ENCODE data around the gene NBEAL1.
"Not testable (repeated sequence)": the region's sequence is repeated elsewhere in the genome, so short reads cannot be mapped to it uniquely, and the experiment has no call there.

Gene NBEAL1

GRCh38 chr2:203014456-203015199 is at the start of gene NBEAL1:
TSS of gene NBEAL1 (plus strand) at chr2:203014875. CDS start at chr2:203016385, 1,510 bp downstream.
- DNase-seq (ENCODE audit: low read depth in 2 of 2): peak; percentile 93 to 96

DNA sequence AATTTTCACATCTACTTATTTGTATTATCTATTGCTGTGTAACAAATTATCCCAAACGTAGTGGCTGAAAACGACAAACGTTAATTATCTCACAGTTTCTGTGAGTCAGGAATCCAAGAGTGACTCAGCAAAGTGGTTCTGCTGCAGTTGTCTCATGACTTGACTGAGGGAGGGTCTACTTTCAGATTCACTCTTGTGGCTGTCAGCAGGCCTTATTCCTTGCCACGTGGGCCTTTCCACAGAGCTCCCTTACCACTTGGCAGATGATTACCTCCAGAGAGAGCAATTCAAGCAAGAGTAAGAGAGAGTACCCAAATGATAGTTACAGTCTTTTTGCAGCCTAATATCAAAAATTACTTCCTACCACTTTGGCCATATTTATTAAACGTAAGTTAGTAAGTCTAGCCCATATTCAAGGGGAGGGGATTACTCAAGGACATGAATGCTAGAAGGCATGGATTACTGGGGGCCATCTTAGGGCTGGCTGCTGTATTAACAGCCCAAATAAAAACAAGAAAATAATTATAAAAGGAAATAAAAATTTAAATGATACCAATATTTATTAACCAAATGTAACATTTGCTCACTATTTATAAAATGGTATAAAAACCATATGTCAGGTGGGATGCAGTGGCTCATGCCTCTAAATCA is 48.7 kb upstream of the NBEAL1 start:
- no peak for DNase-seq (ENCODE audit: low read depth in 2 of 2)

- not testable (repeated sequence) for DNase-seq (ENCODE audit: low read depth in 2 of 2)
These were observed 45.3 kb upstream of the NBEAL1 start for GRCh38 chr2:202969404-202969803.

- no peak for DNase-seq (ENCODE audit: low read depth in 2 of 2)
These were observed 37.9 kb upstream of the NBEAL1 start for GRCh38 chr2:202976809-202977208.

- DNase-seq (ENCODE audit: low read depth in 2 of 2): no peak
These were observed 31.7 kb upstream of the NBEAL1 start for GRCh38 chr2:202982779-202983491.

DNA sequence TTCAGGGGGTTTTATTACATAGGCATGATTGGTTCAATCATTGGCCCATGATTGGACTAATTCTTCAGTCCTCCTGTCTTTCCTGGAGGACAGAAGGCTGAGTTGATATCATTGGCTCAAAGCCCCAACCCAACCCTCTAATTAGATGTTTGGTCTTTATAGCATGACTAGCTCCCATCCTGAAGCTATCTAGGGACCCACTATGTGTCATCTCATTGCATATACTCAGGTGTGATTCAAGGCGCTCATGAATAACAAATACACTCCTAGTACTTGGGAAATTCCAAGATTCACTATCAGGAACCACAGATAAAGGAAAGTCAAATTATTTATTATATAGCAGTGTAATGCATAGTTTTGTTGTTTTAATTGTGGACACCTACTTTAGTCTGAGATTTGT is 24.9 kb upstream of the NBEAL1 start:
- DNase-seq (ENCODE audit: low read depth in 2 of 2): no peak

- DNase-seq (ENCODE audit: low read depth in 2 of 2): no peak
These were observed 24.2 kb upstream of the NBEAL1 start for GRCh38 chr2:202990501-202990900.

- DNase-seq (ENCODE audit: low read depth in 2 of 2): not testable (repeated sequence)
These were observed 17.6 kb upstream of the NBEAL1 start for GRCh38 chr2:202997113-202997512.

- DNase-seq (ENCODE audit: low read depth in 2 of 2): no peak
These were observed 12.4 kb upstream of the NBEAL1 start for GRCh38 chr2:203002054-203002821.

GRCh38 chr2:203003716-203004115 is 11.0 kb upstream of the NBEAL1 start:
- no peak for DNase-seq (ENCODE audit: low read depth in 2 of 2)

- no peak for DNase-seq (ENCODE audit: low read depth in 2 of 2)
These were observed 2.0 kb downstream of the NBEAL1 start for GRCh38 chr2:203016716-203017115.

DNA sequence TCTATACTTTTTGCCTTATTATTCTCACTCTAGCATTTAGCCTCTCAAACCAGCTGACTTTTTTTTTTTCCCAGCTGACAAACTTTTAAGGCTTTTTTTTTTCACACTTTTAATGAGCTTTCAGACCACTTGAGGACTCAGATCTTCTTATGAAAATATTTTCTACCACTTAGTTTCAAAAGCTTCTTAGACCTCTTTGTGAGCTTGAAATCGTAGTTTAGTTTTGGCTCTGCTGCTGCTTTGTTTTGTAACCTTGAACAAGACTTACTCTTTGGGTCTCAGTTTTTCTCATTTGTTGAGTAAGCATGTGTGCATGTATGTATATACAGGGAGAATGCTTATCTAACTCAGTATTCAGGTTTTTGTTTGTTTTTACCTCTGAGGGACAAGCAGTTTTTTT is 3.5 kb downstream of the NBEAL1 start:
- no peak for DNase-seq (ENCODE audit: low read depth in 2 of 2)

DNA sequence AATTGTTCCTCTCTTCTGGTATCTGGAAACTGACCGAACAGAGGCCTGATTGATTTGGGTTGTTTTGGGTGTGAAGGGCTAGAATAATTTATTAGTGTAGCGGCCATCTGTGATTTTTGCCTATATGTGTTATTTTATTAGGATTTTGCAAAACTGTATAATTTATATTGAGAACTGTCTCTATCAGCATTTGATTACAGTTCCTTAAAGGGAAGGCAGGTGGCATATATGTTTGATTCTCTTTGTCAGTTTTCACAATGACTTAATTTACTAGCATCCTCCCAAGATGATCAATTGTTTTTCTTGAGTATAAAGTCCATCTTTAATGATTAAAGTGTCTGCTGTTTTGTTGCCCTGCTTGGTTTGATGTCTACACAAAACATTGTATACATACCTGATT is 4.5 kb downstream of the NBEAL1 start:
- no peak for DNase-seq (ENCODE audit: low read depth in 2 of 2)

- DNase-seq (ENCODE audit: low read depth in 2 of 2): no peak
These were observed 7.3 kb downstream of the NBEAL1 start for GRCh38 chr2:203021991-203022390.

- DNase-seq (ENCODE audit: low read depth in 2 of 2): no peak
These were observed 8.1 kb downstream of the NBEAL1 start for GRCh38 chr2:203022751-203023150.

- DNase-seq (ENCODE audit: low read depth in 2 of 2): no peak
These were observed 10.9 kb downstream of the NBEAL1 start for GRCh38 chr2:203025592-203025991.

DNA sequence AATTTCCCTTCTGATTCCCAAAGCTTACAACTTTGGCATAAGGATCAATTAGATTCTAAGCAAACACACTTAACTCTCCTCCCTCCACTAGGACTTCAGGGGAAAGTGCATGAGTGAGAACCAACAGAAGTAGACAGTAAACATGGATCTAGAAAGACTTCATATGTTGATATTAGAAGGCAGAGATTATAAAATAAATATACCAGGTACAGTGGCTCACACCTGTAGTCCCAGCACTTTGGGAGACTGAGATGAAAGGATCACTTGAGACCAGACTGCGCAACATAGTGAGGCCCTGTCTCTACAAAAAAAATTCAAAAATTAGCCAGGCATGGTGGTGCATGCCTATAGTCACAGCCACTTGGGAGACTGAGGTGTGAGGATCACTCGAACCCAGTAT is 15.9 kb downstream of the NBEAL1 start:
- no peak for DNase-seq (ENCODE audit: low read depth in 2 of 2)

- no peak for DNase-seq (ENCODE audit: low read depth in 2 of 2)
These were observed 16.3 kb downstream of the NBEAL1 start for GRCh38 chr2:203030991-203031390.

- DNase-seq (ENCODE audit: low read depth in 2 of 2): no peak
These were observed 18.7 kb downstream of the NBEAL1 start for GRCh38 chr2:203033395-203033794.

- DNase-seq (ENCODE audit: low read depth in 2 of 2): no peak
These were observed 21.3 kb downstream of the NBEAL1 start for GRCh38 chr2:203035879-203036470.

GRCh38 chr2:203037026-203037425 is 22.4 kb downstream of the NBEAL1 start:
- DNase-seq (ENCODE audit: low read depth in 2 of 2): no peak

DNA sequence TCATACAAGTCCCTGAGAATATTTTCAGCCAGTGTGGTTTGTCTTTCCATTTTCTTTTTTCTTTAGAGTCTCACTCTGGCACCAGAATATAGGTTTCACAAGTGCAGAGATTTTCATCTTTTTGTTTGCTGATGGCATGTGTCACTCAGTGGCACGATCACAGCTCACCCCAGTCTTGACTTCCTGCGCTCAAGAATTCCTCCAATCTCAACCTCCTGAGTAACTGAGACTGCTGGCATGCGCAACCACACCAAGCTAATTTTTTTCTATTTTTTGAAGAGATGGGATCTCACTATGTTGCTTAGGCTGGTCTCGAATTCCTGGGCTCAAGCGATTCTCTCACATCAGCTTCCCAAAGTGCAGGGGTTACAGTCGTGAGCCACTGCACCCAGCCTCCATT is 23.9 kb downstream of the NBEAL1 start:
- no peak for DNase-seq (ENCODE audit: low read depth in 2 of 2)
